ENCODE measurements around the gene GLI3. TPM values are rescaled to one million over a fixed set of nuclear protein-coding genes. Genes with fewer than 3 reads are reported as not detected.

The GLI3 gene
- total RNA-seq, 4 donors from 2014 or later: 8.6 to 12.6 (median 8.7) TPM

DNA sequence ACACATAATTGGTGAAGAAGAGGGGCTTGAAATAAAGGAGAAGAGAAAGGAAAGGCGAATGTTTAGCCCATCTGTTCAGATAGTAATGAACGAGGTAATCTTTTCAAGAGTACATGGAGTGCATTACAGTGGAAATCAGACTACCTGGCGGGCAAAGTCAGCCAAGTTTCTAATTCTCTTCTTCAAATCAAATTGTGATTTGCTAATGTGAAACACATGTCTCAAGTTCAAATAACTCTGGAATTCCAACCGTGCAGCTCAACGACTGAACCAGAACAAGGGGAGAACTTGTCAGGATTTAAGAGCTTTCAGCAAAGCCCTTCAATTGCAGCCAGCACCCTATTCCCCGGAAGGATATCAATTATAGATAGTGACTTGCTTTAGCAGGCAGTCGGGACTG is 216.9 kb downstream of the GLI3 start:
- H3K27me3 ChIP-seq: no peaks in the 10 kb centered on the region
- peaks cover 0 to 1% (median 0%) of the 10 kb centered on the region in 4 donors for H3K9me3 ChIP-seq
- peaks cover 0 to 17% (median 4%) of the 10 kb centered on the region in 4 donors for H3K4me1 ChIP-seq
- no peak overlapping the region for H3K4me3 ChIP-seq
- WGBS, 2 donors: 56 to 57% methylated on average over 7 of the region's 7 CpGs
- TF ChIP-seq, protein P1, sequence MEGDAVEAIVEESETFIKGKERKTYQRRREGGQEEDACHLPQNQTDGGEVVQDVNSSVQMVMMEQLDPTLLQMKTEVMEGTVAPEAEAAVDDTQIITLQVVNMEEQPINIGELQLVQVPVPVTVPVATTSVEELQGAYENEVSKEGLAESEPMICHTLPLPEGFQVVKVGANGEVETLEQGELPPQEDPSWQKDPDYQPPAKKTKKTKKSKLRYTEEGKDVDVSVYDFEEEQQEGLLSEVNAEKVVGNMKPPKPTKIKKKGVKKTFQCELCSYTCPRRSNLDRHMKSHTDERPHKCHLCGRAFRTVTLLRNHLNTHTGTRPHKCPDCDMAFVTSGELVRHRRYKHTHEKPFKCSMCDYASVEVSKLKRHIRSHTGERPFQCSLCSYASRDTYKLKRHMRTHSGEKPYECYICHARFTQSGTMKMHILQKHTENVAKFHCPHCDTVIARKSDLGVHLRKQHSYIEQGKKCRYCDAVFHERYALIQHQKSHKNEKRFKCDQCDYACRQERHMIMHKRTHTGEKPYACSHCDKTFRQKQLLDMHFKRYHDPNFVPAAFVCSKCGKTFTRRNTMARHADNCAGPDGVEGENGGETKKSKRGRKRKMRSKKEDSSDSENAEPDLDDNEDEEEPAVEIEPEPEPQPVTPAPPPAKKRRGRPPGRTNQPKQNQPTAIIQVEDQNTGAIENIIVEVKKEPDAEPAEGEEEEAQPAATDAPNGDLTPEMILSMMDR (IDR thresholded peaks at IDR 0.05): no peak
- TF ChIP-seq EP300 (IDR thresholded peaks at IDR 0.05): no peak
- no peak for TF ChIP-seq POLR2A (IDR thresholded peaks at IDR 0.05)
- DNase-seq (ENCODE audit: low spot score in 2 of 2): no peak
- H3K27ac ChIP-seq: no peak overlapping the region
- peaks cover 0 to 39% (median 0%) of the 10 kb centered on the region in 3 donors for H3K36me3 ChIP-seq

DNA sequence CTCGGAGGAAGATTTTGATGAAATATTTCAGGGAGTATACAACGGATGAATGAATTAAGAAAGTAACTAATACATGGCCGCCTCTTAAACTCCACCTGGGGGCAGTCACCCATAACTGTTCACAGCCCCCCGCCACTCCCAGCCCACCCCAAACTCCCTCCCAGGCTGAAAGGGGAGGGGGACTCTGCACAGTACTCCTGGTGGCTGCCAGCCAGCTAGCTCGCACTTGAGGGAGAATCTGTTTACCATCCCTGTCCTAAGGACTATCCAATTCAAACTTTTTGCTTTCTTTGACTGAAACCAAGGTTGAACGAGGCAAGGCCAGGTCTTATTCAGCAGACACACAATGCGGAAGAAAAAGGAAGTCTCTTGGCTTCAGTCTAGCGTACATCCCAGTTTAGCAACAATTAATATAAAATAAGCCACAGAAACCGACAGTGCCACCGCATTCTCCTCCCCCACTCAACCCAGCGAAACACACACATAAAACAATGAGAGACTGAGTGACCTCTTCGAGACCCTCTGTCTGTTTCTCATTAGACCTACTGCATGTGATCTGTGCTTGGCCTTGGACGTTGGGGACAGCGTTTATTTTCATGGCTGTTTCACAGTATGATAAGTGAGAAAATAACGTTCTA is 219.5 kb downstream of the GLI3 start:
- Histone ChIP-seq H3K36me3 (peaks cover 0 to 51% (median 0%) of the 10 kb centered on the region in 3 donors), H3K27ac (no peak overlapping the region)
- TF ChIP-seq POLR2A (IDR thresholded peaks at IDR 0.05): no peak
- TF ChIP-seq EP300 (IDR thresholded peaks at IDR 0.05): no peak
- TF ChIP-seq, protein P1 (IDR thresholded peaks at IDR 0.05): no peak

GRCh38 chr7:42016517-42016916 is 220.5 kb downstream of the GLI3 start:
- no peak overlapping the region for H3K4me3 ChIP-seq
- no peak overlapping the region for H3K27ac ChIP-seq
- TF ChIP-seq, protein P1 (IDR thresholded peaks at IDR 0.05): no peak
- no peak for TF ChIP-seq POLR2A (IDR thresholded peaks at IDR 0.05)
- no peak for TF ChIP-seq EP300 (IDR thresholded peaks at IDR 0.05)
- peaks cover 0 to 58% (median 0%) of the 10 kb centered on the region in 3 donors for H3K36me3 ChIP-seq
- 95 to 98% methylated on average over 3 of the region's 3 CpGs for WGBS, 2 donors
- H3K9me3 ChIP-seq: peaks cover 0 to 14% (median 4%) of the 10 kb centered on the region in 4 donors
- no peak for DNase-seq (ENCODE audit: low spot score in 2 of 2)
- peaks cover 0 to 5% (median 0%) of the 10 kb centered on the region in 4 donors for H3K4me1 ChIP-seq
- H3K27me3 ChIP-seq: no peaks in the 10 kb centered on the region

More for the DNA sequence above, 219.5 kb downstream of the GLI3 start:
- 49 to 50% methylated on average over 15 of the region's 15 CpGs for WGBS, 2 donors
- H3K9me3 ChIP-seq: peaks cover 0 to 14% (median 4%) of the 10 kb centered on the region in 4 donors
- H3K4me3 ChIP-seq: no peak overlapping the region
- H3K27me3 ChIP-seq: no peaks in the 10 kb centered on the region
- DNase-seq (ENCODE audit: low spot score in 2 of 2): no peak
- H3K4me1 ChIP-seq: peaks cover 0 to 6% (median 0%) of the 10 kb centered on the region in 4 donors

GRCh38 chr7:42014625-42015618 is 222.1 kb downstream of the GLI3 start:
- Histone ChIP-seq H3K27ac (no peak overlapping the region), H3K4me1 (no peaks in the 10 kb centered on the region), H3K36me3 (peaks cover 0 to 67% (median 0%) of the 10 kb centered on the region in 3 donors), H3K9me3 (peaks cover 0 to 14% (median 4%) of the 10 kb centered on the region in 4 donors), H3K27me3 (no peaks in the 10 kb centered on the region), H3K4me3 (no peak overlapping the region)
- TF ChIP-seq, protein P1 (IDR thresholded peaks at IDR 0.05): peak in 4 of 5 experiments; percentile 22 to 36 (median 32)
- TF ChIP-seq POLR2A (IDR thresholded peaks at IDR 0.05): no peak
- WGBS, 2 donors: 66 to 67% methylated on average over 9 of the region's 9 CpGs
- no peak for DNase-seq (ENCODE audit: low spot score in 2 of 2)

All from tibial nerve (tissue), 4 donors.